ENCODE measurements around the gene BICRA.

GRCh38 chr19:47651691-47652090 is 42.8 kb downstream of the BICRA start:
- TF ChIP-seq POLR2AphosphoS5 (IDR thresholded peaks at IDR 0.05; ENCODE audit: low read depth, low read length) (no peak), EZH2phosphoT487 (IDR thresholded peaks at IDR 0.05; ENCODE audit: borderline replicate concordance, low read depth) (no peak), CTCF (IDR thresholded peaks at IDR 0.05) (no peak; the same call in 1 of the 2 replicates), MAX (IDR thresholded peaks at IDR 0.05; ENCODE audit: low read depth) (no peak), RFX5 (IDR thresholded peaks at IDR 0.05; ENCODE audit: low read length) (no peak), CHD2 (IDR thresholded peaks at IDR 0.05; ENCODE audit: low read length, partially characterized antibody) (no peak), RCOR1 (IDR thresholded peaks at IDR 0.05; ENCODE audit: low read length) (no peak), PBX3 (IDR thresholded peaks at IDR 0.05) (no peak), ZBTB33 (IDR thresholded peaks at IDR 0.05; ENCODE audit: borderline replicate concordance, low read depth) (no peak)

Measured in SK-N-SH (cell line).